Suprapubic skin (tissue), 4 donors: ENCODE results near the gene MTCL1.

ENCODE experiments used
- EP300 ChIP-seq: sonication (generic); formaldehyde crosslinking; IDR thresholded peaks from one replicate; pipeline ENCODE4 v1.6.1; 2017; ENCODE audit warnings: antibody characterized with exemption
- POLR2A ChIP-seq, 2 donors: fragments of 450-650 bp; IDR thresholded peaks; one replicate each; pipeline ENCODE4 v1.6.1; 2017; ENCODE audit warnings: antibody characterized with exemption in 2 of 2, mild to moderate bottlenecking in 2 of 2, moderate library complexity in 2 of 2
- POLR2AphosphoS5 ChIP-seq, 3 donors: sonication (generic); formaldehyde crosslinking; IDR thresholded peaks; one replicate each; pipeline ENCODE4 v1.6.1; 2017; ENCODE audit warnings: antibody characterized with exemption in 3 of 3
- TF ChIP-seq, protein P1 (sequence below), 2 donors: fragments of 200-600 bp in 1 of 2; fragments of 450-650 bp in 1 of 2; sonication (generic) in 1 of 2; IDR thresholded peaks; one replicate each; pipeline ENCODE4 v1.5.1; 2016 to 2019; ENCODE audit warnings: antibody characterized with exemption in 2 of 2, mild to moderate bottlenecking in 1 of 2, moderate library complexity in 1 of 2

DNA sequence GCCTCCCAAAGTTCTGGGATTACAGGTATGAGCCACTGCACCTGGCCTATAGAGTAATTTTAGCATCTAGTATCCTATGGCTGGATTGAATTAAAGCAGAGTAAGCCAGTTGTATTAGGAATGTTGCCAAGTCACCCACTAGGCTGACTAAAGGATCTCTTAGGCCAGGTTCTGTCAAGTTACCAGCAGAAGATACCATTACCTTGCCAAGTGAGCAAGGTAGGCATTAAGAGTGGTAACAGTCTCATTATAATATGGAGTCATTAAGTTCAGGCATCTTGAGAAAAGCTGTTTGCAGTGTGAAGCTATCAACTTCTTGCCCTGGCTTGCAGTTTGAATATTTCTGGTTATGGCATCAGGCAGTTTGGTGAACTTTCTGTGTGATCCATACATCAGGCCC, 37.0 kb upstream of the MTCL1 start:
- TF ChIP-seq, protein P1, sequence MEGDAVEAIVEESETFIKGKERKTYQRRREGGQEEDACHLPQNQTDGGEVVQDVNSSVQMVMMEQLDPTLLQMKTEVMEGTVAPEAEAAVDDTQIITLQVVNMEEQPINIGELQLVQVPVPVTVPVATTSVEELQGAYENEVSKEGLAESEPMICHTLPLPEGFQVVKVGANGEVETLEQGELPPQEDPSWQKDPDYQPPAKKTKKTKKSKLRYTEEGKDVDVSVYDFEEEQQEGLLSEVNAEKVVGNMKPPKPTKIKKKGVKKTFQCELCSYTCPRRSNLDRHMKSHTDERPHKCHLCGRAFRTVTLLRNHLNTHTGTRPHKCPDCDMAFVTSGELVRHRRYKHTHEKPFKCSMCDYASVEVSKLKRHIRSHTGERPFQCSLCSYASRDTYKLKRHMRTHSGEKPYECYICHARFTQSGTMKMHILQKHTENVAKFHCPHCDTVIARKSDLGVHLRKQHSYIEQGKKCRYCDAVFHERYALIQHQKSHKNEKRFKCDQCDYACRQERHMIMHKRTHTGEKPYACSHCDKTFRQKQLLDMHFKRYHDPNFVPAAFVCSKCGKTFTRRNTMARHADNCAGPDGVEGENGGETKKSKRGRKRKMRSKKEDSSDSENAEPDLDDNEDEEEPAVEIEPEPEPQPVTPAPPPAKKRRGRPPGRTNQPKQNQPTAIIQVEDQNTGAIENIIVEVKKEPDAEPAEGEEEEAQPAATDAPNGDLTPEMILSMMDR (IDR thresholded peaks at IDR 0.05) = no peak
- TF ChIP-seq POLR2A (IDR thresholded peaks at IDR 0.05) (no peak), POLR2AphosphoS5 (IDR thresholded peaks at IDR 0.05) (no peak), EP300 (no peak)
